Hepatocyte (in vitro differentiated cells): Measurements from ENCODE around the gene SEZ6L2.

Source experiments
- CTCF ChIP-seq: fragments of 200-600 bp; sonication (generic); IDR thresholded peaks from 2 replicates; pipeline ENCODE4 v1.5.1; 2016; ENCODE audit warnings: antibody characterized with exemption, mild to moderate bottlenecking; ENCODE audit not compliant: poor library complexity
- EZH2 ChIP-seq: fragments of 200-600 bp; sonication (generic); IDR thresholded peaks from 2 replicates; pipeline ENCODE4 v1.6.1; 2016; ENCODE audit warnings: antibody characterized with exemption, mild to moderate bottlenecking, borderline replicate concordance
- EZH2phosphoT487 ChIP-seq: fragments of 200-600 bp; sonication (generic); IDR thresholded peaks from one replicate; pipeline ENCODE4 v1.6.1; 2018; ENCODE audit warnings: antibody characterized with exemption, mild to moderate bottlenecking, low read depth, moderate library complexity; ENCODE audit not compliant: unreplicated experiment, severe bottlenecking

- TF ChIP-seq CTCF (no peak), EZH2 (peak; percentile 59), EZH2phosphoT487 (no peak)
Observed at GRCh38 chr16:29876594-29877249, 22.6 kb downstream of the SEZ6L2 start.
